ENCODE measurements around the gene ANKRD50. TPM values are rescaled to one million over a fixed set of nuclear protein-coding genes. Genes with fewer than 3 reads are reported as not detected.

Gene ANKRD50
- total RNA-seq, 6 experiments from 2014 or later: 4.6 to 7.7 (median 5.8) TPM

GRCh38 chr4:124696182-124696581, 16.4 kb downstream of the ANKRD50 start:
- no peak for DNase-seq
- Histone ChIP-seq H3K27me3 (no peaks in the 10 kb centered on the region), H3K9me3 (no peaks in the 10 kb centered on the region), H3K4me3 (no peak overlapping the region), H3K27ac (no peak overlapping the region), H3K4me1 (no peaks in the 10 kb centered on the region), H3K36me3 (no peaks in the 10 kb centered on the region)
- TF ChIP-seq POLR2A (IDR thresholded peaks at IDR 0.05) (no peak), CTCF (IDR thresholded peaks at IDR 0.05) (no peak)
- ATAC-seq: no peak
- intact Hi-C loops (cut with DNase I): no loop called here

- TF ChIP-seq POLR2A (IDR thresholded peaks at IDR 0.05): no peak
- no peak for TF ChIP-seq CTCF (IDR thresholded peaks at IDR 0.05)
- no peaks in the 10 kb centered on the region for H3K36me3 ChIP-seq
- WGBS (ENCODE audit: insufficient coverage, low coverage, low lambda C conversion rate, missing lambda C conversion rate): 81% methylated on average over 6 of the region's 6 CpGs
- intact Hi-C loops (cut with DNase I): no loop called here
- H3K9me3 ChIP-seq: no peaks in the 10 kb centered on the region
- no peak overlapping the region for H3K4me3 ChIP-seq
- DNase-seq: no peak
- no peaks in the 10 kb centered on the region for H3K27me3 ChIP-seq
- H3K27ac ChIP-seq: no peak overlapping the region
- no peaks in the 10 kb centered on the region for H3K4me1 ChIP-seq
- ATAC-seq: no peak
Measured at GRCh38 chr4:124694946-124695598, 17.5 kb downstream of the ANKRD50 start.

- no peaks in the 10 kb centered on the region for H3K27me3 ChIP-seq
- no peak for ATAC-seq
- intact Hi-C loops (cut with DNase I): no loop called here
Measured at GRCh38 chr4:124694306-124694705, 18.2 kb downstream of the ANKRD50 start.

GRCh38 chr4:124691801-124692200, 20.7 kb downstream of the ANKRD50 start:
- TF ChIP-seq CTCF (IDR thresholded peaks at IDR 0.05) (no peak), POLR2A (IDR thresholded peaks at IDR 0.05) (no peak)
- intact Hi-C loops (cut with DNase I): no loop called here
- H3K27ac ChIP-seq: no peak overlapping the region
- H3K4me3 ChIP-seq: no peak overlapping the region
- no peaks in the 10 kb centered on the region for H3K36me3 ChIP-seq
- H3K4me1 ChIP-seq: no peaks in the 10 kb centered on the region
- ATAC-seq: no peak
- 74% methylated on average over 2 of the region's 2 CpGs for WGBS (ENCODE audit: insufficient coverage, low coverage, low lambda C conversion rate, missing lambda C conversion rate)
- H3K27me3 ChIP-seq: no peaks in the 10 kb centered on the region
- H3K9me3 ChIP-seq: no peaks in the 10 kb centered on the region
- DNase-seq: no peak

More at GRCh38 chr4:124694306-124694705, 18.2 kb downstream of the ANKRD50 start:
- Histone ChIP-seq H3K4me1 (no peaks in the 10 kb centered on the region), H3K9me3 (no peaks in the 10 kb centered on the region), H3K4me3 (no peak overlapping the region), H3K36me3 (no peaks in the 10 kb centered on the region), H3K27ac (no peak overlapping the region)
- DNase-seq: no peak
- TF ChIP-seq CTCF (IDR thresholded peaks at IDR 0.05): no peak
- TF ChIP-seq POLR2A (IDR thresholded peaks at IDR 0.05): no peak

GRCh38 chr4:124686279-124686678, 26.3 kb downstream of the ANKRD50 start:
- H3K4me1 ChIP-seq: no peaks in the 10 kb centered on the region
- TF ChIP-seq POLR2A (IDR thresholded peaks at IDR 0.05) (no peak), CTCF (IDR thresholded peaks at IDR 0.05) (no peak)
- H3K9me3 ChIP-seq: no peaks in the 10 kb centered on the region
- WGBS (ENCODE audit: insufficient coverage, low coverage, low lambda C conversion rate, missing lambda C conversion rate): 97% methylated on average over 5 of the region's 5 CpGs
- no peaks in the 10 kb centered on the region for H3K27me3 ChIP-seq
- ATAC-seq (no peak), DNase-seq (no peak)
- intact Hi-C loops (cut with DNase I): no loop called here
- no peaks in the 10 kb centered on the region for H3K36me3 ChIP-seq
- no peak overlapping the region for H3K27ac ChIP-seq
- H3K4me3 ChIP-seq: no peak overlapping the region

All from right lobe of liver (tissue), 6 donors.